ENCODE measurements around the gene WDR88.

GRCh38 chr19:33189453-33189852, 57.5 kb downstream of the WDR88 start:
- TF ChIP-seq CTCF (IDR thresholded peaks at IDR 0.05) (no peak), POLR2AphosphoS5 (IDR thresholded peaks at IDR 0.05) (no peak), EP300 (IDR thresholded peaks at IDR 0.05) (no peak), POLR2A (IDR thresholded peaks at IDR 0.05; ENCODE audit: low read depth) (no peak)
